ENCODE measurements around the gene MIF.
"Not testable (repeated sequence)": the region's sequence is repeated elsewhere in the genome, so short reads cannot be mapped to it uniquely, and the experiment has no call there.

MIF gene

DNA sequence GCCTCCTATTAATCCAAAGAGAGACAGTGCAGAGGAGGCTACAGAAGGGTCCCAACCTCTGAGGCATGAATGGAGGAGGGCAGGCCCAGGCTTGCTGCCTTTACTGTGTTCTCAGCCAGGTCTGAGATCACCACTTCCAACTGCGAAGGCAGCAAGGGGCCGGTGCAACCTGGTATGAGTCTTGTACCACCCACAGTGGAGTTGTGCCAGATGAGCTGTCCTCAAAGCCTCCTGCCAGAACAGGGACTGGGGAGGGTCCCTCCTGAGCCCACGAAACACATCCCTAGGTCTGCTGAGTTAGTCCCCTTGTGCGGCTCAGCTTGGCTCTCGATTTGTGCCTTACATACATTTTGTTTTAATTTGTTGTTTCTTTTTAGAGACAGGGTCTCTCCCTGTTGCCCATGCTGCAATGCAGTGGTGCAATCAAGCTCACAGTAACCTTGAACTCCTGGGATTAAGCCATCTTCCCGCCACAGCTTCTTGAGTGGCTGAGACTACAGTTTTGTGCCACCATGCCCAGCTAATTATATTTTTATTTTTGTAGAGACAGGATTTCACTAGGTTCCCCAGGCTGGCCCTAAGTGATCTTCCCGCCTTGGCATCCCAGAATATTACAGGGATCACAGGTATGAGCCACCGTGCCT, 9.3 kb downstream of the MIF start:
- no peak for DNase-seq

DNA sequence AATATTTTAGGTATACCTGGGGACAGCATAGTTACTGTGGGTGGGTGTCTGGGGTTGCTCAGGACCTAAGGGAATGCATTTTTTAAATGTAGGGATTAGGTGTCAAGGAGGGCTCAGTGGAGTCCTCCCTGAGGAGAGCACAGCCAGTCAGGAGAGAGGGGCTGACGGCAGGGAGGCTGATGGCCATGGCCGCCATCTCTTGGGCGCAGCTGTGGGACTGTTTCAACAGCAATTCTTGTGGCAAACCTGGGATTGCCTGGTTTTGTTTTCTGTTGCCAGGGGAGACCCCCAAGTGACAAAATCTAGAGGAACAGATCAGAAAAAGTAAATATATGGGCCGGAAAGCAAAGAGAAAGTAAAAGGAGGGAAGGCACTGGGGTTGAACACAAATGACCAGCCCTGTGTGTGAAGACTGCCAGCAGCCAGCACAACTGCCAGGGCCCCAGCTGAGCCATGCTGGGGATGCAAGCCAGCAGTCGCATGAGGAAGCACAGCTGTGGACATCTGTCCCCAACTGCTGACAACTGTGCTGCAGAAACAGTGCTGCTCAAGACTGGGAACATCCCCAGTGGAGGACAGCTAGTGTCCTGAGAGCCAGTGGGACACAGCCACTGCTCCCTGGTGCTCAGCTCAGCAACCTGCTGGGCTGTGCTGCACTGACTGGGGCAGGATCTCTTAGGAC, 10.5 kb downstream of the MIF start:
- no peak for DNase-seq

DNA sequence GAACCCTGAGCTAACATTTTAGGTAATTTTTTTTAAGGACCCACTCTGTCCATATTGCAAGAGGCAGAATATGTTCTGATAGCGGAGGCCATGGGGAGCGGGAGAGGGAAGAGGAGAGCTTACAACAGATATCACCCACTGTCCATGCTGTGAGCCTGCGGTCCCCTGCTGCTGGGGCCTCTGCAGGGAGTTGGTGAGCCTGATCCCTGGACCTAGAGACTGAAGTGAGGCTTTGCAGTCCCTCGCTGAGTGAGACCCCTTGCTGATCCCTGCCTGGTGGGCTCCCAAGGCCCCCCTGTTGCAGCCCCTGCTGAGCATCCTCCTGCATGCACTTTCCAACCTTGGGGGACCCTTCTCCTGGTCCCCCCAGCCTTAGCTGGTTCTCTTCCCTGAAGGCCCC, 12.5 kb downstream of the MIF start:
- no peak for DNase-seq

DNA sequence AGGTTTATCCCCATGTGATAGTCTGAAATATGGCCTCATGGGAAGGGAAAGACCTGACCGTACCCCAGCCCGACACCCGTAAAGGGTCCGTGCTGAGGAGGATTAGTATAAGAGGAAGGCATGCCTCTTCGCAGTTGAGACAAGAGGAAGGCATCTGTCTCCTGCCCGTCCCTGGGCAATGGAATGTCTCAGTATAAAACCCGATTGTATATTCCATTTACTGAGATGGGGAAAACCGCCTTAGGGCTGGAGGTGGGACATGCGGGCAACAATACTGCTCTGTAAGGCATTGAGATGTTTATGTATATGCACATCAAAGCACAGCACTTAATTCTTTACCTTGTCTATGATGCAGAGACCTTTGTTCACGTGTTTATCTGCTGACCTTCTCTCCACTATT, 13.2 kb downstream of the MIF start:
- DNase-seq, result not testable (repeated sequence)

DNA sequence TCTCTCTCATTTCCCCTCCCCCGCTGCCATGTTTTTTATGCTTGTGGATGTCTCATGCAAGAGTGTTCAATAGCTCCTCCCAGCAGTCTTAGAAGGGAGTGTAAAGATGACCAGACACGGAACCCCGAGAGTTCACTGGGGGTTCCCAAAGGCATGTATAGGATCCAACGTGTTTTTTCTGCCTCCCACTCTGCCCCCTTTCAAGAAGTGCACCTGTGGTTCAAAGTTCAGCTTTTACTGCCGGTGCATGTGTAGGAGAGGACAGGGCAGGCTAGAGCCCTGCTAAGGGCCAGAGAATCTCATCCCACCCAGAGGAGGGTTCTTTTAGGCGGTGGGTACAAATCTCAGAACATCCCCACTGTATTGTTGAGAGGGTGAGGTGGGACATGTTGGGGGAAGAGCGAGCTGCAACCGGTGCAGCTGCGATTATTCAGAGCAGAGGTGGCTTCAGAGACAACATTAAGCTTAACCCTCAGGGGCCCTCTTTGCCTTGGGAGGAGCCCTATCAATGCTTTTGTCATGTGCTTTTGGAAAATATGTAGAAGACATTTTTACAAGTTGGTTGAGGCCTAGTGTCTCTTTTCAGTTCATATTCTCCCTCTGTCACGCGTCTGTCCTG, 14.5 kb downstream of the MIF start:
- no peak for DNase-seq

DNA sequence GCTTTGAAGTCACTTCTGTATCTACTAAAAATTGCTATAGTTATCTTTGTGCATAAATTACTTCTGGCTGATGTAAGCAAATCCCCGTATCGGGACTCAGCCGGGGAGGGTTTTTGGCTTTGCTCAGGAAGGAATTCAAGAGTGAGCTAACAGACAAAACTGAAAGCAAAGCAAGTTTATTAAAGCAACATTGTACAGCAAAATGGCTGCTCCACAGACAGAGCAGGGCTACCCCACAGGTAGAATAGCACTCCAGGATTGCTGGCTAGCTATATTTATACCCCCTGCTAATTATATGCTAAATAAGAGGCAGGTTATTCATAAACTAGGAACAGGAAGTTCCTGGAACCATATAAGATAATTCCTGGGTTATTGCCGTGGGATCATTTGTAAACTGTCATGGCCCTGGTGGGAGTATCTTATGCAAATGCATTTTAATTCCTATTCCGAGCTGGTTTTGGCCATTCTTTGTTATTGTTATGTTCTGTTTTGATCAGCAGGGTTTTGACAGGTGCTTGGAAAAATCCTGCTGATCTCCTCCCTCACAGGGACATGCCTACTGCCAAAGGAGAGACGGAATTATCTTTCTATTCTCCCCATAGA, 15.2 kb downstream of the MIF start:
- no peak for DNase-seq

DNA sequence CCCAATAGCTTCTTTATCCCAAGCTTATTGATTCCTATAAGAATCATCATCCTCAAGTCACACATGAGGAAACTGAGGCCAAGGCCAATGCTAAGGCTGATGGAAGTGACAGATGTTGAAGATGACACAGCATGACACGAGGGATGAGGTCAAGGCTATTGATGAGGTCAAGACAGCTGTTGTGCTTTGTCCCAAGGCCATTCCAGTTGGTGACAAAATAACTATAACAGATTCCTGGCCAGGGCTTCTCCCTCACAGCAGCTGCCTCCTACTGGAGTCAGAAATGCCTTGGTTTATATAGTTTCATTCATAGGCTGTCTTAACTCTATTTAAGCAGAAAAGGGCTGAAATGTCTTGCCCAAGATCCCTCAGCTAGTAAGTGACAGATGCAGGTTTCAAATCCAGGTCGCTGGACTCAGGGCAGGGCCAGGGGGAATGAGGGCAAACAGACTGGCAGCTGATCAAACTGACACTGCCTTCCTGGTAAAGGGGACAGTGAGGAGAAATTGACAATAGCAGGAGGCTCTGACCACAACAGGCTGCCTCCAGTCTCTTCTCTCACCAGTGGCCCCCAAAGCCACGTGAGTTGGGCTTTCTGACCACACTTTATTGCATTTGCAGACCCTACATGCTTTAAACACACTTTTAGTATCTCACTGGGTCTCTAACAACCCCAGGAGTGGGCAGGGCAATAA, 16.5 kb downstream of the MIF start:
- no peak for DNase-seq

DNA sequence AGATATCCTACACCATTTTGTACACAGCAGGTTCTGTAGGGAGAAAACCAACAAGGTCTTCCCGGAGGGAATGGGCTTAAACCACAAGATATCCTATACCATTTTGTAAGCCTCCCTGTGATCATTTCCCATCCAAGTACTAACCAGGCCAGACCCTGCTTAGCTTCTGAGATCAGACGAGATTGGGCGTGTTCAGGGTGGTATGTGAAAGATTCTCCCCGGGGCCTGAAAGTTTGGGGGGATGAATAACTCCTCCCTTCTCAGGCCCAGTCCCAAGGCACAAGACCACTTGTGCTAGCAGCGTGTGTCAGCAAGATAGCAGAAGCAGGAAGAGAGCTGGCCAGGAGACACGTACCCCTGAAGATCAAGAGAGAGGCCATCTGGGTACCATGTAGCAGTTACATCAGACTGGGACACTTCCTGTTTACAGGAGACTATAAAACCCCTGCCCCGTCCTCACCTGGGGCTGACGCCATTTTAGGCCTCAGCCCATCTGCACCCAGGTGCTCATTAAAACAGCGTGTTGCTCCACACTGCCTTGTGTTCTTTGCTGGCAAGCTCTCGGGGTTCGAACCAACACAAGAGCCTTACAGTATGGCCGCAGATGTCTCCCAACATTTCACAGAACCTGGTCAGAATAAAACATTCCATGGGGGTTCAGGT, 17.3 kb downstream of the MIF start:
- no peak for DNase-seq

DNA sequence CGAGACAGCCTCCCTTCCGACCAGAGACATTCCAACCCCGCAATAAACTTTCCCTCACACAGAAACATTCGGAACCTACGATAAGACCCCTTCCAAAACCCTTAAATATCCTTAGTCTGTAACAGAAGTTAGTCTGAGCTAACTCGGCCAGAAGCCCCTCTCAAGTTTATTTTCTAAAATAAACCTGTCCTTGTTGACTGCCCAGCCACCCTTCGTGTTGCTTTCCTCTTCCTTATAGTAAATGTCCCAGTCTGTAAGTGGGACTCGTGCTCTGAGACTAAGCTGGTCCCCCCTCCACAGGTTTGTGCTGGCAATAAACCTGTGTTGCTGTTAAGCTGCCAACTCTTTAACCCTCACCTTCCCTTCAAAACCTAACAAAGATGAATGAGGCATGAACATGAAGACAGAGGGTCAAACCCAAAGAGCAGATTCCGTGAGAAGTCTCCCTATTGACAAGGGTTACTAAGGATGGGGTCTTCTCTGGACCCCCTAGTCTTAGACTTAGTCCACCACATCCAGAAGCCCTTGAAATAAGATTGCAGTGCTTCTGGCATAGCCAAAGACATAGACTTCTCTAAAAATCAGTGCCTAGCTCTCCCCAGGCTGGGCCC, 18.2 kb downstream of the MIF start:
- no peak for DNase-seq

DNA sequence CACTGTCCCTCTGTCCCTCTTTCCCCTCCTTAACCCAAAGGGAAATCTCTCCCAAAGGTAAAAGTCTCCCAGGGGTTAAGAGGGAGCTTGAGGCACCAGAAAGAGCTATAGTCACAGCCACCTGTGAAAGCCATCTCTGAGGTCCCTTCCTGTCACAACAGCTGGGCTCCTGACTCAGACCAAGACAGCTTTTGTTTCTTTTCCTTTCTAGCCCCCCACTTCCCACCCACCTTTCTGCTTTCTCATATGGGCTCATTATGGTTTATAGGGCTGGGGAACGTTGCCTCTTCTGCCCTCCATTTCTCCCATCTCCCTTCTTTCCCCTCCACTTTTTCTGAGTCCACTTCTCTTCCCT, 19.1 kb downstream of the MIF start:
- DNase-seq, result no peak

DNA sequence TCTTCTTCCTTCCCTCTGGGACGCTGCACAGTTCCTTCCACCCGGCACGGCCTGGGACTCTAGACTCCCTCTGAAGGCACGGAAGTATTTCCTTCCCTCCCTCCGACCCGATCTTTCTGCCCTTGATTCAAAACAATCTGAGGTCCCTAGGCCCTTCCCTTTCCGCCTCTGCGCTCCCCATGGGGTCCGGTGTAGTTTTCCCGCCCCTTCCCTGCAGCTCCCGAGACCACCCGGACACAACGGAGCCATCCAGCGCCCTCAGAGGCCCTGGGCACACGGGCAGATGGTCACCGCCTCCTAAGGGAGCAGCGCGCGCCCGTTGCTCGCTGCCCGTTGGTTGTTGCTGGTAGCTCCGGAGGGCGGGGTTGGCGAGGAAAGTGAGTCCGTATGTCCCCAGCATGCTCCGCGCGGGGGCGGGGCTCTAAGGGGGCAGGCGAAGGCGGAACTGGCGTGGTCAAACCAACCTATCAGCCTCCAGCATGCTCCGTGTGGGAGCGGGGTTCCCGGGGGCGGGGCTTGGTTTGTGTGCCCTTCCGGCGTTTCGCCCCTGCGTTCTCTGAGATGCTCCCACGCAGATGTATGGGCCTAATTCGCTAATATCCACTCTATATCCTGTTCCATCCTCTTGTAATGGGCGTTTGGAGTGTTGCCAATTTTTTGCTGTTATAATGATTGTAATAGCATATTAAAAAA, 19.6 kb downstream of the MIF start:
- DNase-seq, result peak; percentile 88

DNA sequence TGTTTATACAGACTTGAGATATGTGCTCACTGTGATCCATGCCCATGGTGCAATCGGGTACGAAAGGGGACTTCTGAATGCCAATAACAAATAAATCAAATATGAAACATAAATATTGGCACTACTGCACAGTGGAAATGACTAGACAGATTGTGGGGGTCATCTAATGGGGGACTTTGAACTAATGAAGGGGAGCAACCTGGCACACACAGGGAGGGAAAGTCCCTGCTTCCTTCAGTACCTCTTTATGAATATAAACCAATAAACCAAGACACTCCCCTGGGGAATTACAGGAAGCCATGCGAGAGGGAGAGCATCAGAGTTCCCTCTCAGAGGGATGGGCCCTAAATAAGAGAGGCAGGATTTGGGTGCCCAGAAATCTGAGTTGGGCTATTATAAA, 21.1 kb downstream of the MIF start:
- no peak for DNase-seq

DNA sequence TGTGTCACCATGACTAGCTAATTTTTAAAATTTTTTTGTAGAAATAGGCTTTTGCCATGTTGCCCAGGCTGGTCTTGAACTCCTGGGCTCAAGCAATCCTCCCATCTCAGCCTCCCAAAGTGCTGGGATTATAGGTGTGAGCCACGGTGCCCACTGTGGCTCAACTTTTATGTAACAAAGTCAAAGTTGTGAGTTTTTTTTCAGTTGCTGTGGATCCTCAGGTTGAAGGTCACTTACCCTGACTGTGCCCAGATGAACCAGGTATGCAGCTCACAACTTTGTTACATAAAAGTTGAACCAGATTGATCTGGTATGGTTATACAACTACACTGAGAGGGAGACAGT, 26.1 kb downstream of the MIF start:
- DNase-seq, result not testable (repeated sequence)

DNA sequence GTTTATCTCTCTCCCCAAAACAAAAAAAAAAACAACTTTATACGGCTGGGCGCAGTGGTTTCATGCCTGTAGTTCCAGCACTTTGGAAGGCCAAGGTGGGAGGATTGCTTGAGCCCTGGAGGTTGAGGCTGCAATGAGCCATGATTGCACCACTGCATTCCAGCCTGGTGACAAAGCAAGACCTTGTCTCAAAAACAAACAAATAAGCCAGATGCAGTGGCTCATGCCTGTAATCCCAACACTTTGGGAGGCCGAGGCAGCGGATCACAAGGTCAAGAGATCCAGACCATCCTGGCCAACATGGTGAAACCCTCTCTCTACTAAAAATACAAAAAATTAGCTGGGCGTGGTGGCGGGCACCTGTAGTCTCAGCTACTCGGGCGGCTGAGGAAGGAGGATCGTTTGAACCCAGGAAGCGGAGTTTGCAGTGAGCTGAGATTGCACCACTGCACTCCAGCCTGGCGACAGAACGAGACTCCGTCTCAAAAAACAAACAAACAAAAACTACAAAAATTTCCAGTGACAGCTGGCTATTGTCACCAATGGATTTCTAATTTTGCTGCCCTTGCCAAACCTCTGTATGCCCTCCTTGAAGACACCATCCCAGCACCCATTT, 27.5 kb downstream of the MIF start:
- not testable (repeated sequence) for DNase-seq

DNA sequence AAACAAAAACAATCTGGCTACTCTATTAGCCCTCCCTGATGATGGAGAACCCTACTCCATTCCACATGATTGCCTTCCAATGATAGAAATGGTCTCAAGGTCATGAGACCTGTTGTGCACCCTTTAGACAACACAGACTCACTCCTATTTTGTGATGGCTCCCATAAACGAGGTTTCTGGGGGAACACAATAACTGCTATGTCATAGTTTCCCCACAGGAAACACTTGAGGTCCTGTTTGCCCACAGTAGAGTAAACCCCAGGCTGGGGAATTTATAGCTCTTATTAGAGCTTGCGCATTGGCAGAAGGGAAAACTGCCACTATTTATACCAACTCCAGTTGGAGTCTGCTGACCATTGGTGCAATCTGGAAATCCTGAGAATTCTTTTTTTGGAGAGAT, 28.7 kb downstream of the MIF start:
- no peak for DNase-seq

DNA sequence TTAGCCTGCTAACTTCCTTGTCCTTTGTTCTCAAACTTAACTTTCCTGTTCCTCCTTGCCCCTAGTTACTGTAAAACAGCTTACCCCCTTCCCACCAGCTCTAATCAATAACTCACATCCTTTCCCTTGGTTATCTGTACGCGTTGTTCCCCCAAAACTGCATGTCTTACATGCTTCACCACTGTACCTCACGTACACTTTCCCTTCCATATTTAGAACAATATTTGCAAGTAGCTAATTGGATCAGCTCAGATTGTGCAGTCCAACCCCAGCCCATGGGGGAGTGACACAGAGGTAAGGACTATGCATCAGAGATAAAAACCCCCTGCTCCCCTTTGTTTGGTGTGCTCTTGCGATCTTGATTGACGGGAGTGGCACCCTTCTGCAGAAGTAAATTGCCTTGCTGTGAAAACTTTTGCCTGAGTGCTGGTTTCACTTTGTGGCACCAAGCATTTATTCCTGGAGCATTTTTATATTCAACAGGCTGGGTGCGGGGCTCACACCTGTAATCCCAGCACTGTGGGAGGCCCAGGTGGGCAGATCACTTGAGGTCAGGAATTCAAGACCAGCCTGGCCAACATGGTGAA, 30.9 kb downstream of the MIF start:
- DNase-seq, result no peak

DNA sequence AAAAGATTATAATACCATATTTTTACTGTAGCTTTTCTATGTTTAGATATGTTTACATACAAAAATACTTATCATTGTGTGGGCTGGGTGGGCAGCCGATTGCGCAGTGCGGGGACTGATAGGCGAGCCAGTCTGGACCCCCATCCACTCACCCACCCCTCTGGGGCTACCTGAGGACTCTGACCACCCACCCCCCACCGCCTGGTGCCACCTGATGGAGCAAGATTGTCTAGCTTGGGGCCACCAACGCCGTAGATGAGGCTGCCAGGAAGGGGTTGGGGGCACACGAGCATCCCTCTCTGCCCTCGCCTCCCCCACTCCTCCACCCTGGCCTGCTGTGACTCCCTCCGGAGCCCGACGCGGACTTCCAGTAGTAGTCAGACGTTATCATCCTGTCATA, 32.4 kb downstream of the MIF start:
- no peak for DNase-seq

DNA sequence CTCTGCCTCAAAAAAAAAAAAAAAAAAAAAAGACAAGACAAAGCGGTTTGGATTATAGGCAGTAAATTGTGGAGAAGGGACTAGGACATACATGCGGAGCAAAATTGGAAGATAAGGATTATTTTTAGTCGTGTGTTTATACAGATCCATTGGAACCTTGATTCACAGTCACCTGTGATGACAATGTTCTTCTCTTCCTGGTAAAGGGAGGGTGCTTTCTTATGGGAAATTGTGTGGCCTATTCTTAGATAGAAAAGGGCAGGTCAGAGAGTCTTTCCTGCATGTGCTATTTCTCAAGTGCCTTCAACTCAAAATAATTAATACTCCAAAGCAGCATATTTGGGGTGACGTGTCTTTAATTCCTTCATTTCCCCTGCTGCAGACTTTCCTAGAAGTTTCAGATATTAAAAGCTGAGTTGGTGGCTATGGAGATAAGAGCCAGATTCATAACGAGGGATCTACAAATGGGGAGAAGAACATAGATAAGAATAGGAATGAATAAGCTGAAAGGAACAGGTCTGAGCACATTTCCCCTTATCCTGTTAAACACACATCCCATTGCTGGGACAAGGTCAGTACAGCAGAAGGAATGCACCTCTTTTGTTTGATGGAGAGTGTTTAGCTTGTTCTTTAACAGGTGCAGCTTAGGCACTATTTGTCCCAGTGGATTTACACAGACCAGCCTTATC, 44.3 kb downstream of the MIF start:
- no peak for DNase-seq

DNA sequence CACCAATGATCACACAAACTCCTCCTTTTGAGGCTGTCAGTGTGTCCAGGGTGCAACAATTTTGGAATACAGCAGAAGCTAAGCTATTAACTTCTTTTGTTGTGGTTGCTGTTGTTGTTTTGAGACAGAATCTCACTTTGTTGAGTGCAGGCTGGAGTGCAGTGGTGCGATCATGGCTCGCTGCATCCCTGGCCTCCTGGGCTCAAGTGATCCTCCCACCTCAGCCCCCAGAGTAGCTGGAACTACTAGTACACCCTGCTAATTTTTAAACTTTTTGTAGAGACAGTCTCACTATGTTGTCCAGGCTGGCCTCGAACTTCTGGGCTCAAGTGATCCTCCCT, 44.8 kb downstream of the MIF start:
- DNase-seq, result no peak

DNA sequence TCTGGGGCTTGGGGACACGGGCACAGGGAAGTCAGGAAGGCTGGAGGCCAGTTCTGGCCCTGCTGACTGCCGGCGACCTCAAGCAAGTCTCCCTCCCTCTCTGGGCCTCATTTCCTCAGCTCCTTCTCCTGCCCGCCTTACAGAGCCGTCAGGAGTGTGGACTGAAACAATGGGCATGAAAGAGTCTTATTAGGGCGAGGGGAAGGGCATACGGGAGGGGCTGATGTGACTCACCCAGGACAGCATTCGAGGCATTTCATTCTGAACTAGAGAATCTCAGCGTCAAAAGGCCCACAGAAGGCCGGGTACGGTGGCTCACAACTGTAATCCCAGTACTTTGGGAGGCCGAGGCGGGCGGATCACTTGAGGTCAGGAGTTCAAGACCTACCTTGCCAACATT, 46.0 kb downstream of the MIF start:
- not testable (repeated sequence) for DNase-seq

All from SIG-M5 (cell line).